Stimulated activated CD8-positive, alpha-beta memory T cell treated with anti-CD3 and anti-CD28 coated beads, Interleukin-4, amount 100 ng/mL, for 4 hours (primary cell): ENCODE data around the gene PATE3.

Experiments
- DNase-seq, 2 donors: peaks; one replicate each; pipeline ENCODE4 v3.0.0-alpha.2; 2020; ENCODE audit warnings: low read depth in 2 of 2, low spot score in 1 of 2

The PATE3 gene, protein sequence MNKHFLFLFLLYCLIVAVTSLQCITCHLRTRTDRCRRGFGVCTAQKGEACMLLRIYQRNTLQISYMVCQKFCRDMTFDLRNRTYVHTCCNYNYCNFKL

GRCh38 chr11:125787827-125788226 is at the start of gene PATE3:
Gene PATE3 (plus strand): TSS chr11:125788127. CDS start chr11:125788152, 25 bp downstream.
- DNase-seq, result no peak

GRCh38 chr11:125740617-125741016 is 47.3 kb upstream of the PATE3 start:
- no peak for DNase-seq

DNA sequence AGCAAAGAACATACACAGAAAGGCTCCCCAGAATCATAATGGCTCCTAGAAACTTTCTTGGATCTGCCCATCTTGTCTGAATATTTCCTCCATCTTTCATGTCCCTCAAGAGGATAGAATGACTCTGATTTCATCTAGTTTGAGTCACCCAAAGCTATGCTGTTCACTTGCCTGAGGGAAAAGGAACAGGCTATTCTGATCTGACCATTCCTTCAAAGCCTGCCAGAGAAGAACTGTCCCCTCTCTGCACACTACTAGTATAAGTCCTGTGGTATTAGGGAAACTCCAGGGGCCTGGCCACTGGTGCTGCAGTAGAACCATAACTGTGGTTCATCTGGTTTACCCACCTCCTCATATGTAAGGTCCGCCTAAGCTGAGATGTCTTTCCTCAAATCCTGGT is 44.2 kb upstream of the PATE3 start:
- no peak for DNase-seq

DNA sequence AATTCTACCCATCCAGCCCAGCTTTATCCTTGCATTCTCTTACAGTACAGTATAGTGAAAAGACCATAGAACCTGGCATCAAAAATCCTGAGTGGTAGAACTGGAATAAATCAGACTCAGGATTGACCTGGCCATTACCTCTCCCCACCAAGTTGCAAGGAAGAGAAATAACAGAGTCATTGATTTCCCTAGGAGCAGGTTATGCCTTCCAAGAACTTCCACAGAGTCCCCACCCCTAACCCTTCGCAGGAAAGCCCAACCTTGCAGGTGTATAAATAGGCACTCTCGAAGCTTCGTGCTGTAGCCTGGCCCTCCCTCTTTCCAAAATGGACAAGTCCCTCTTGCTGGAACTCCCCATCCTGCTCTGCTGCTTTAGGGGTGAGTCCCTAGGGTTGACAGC is 41.9 kb upstream of the PATE3 start, which contains the start of gene PATE1:
TSS of gene PATE1 (plus strand) at position 301 of the 400 bp plus-strand sequence. CDS start at position 327, 26 bp downstream.
- no peak for DNase-seq

- DNase-seq, result no peak
Observed at GRCh38 chr11:125750629-125751028, 37.3 kb upstream of the PATE3 start.

- no peak for DNase-seq
Observed at GRCh38 chr11:125756050-125756449, 31.9 kb upstream of the PATE3 start.

GRCh38 chr11:125762445-125762844 is 25.5 kb upstream of the PATE3 start:
- no peak for DNase-seq

DNA sequence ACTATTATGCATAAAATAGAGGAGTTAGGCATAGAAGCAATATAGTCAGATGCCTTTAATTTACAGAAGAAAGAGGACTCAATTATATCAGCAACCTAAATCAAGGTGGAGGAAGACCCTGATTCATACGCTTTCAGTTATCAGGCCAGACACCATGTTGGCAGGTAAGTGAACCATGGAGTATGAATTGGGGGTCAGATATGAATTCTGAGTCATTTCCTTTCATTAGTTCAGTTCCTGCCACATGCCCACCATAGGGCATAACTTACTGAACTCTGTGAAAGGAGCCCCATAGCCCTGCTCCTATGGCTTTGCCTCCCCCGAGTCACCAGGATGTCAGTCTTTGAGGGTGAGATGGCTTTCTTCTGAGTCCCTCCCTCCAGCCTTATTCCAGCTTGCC is 24.4 kb upstream of the PATE3 start:
- no peak for DNase-seq

GRCh38 chr11:125766251-125766650 is 21.7 kb upstream of the PATE3 start:
- DNase-seq, result no peak

DNA sequence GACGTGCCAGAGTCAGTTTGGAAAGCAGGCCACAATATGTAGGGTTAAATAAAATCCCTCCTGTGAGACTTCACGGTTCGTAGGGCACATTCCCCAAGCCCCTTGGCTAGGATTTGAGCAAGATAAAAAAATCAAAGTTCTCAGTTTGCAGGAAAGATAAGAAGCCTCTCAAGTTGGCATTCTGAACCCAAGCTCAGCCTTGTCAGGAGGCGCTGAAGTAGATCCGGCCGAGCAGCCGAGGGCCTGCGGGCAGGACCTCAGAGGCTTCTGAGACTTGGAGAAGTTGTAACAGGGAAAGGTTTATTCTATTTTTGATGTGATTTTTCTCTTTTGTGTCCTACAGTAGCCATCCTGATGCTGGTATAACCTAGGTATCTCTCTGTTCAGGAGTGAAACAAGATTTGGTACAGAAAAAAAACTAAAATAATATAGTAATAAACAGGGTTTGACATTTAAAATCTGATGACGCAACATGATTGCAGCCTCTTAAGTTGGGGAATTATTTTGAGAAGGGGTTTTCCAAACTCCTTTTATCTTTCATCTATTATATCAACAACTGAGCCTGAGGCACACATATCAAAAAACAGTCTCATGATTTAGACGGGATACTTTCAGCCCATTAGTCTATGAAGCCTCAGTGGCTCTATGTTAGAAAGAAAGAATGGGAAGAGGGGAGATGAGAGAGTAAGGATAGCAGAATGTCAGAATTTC is 19.4 kb upstream of the PATE3 start:
- DNase-seq, result no peak

GRCh38 chr11:125770583-125770982 is 17.3 kb upstream of the PATE3 start:
- DNase-seq, result no peak

DNA sequence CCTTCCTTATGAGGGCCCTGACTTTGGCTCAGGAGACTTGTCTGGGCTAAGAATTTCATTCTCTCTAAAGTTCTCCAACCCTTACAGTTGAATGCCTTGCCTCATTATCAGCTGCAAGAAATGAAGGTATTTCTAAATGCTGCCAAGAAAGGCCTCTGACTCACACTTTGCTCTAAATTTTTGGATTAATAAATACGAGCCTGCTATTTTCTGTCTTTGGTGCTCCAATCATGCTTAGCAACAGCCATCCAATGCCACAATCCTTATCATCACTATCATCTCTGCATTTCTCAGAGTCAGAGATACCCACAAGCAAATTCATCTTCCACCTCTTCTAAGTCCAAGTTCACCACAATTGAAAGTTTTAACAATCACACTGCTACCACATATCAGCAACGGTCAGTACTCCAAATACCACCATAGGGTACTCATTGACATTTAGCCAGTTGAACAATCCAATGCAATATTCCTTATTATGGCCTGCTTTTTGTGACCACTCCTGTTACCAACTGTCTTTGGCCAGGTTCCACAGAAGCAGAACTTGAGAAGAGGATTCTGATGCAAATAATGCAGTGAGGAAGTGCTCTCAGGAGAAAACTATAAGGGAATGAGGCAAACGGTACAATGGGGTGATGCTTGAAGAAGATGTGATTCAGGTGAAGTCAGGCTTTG is 15.0 kb upstream of the PATE3 start:
- no peak for DNase-seq

- no peak for DNase-seq
Observed at GRCh38 chr11:125773516-125773915, 14.4 kb upstream of the PATE3 start.

- no peak for DNase-seq
Observed at GRCh38 chr11:125777309-125777708, 10.6 kb upstream of the PATE3 start.

DNA sequence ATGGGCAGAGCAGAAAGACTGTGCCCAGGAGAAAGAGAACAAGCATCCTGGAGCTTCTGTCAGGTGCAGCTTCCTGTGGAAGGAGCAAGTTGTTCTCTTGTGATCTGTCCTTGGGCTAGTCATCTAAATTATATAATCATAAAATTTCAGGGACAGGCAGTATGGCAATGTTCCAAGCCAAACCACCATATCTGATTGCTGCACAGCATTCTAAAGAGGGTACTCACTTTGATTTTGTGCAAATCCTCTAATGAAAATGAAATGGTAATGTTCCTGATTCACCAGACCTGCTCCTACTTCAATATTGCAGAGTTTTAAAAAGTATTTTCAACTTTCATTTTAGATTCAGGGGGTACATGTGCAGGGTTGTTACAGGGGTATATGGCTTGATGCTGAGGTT is 9.2 kb upstream of the PATE3 start, which contains the start of gene PATE2:
TSS of gene PATE2 (minus strand) at position 101 of the 400 bp plus-strand sequence. CDS start at position 46, 55 bp downstream.
- DNase-seq, result no peak

- DNase-seq, result no peak
Observed at GRCh38 chr11:125784678-125785077, 3.2 kb upstream of the PATE3 start.

DNA sequence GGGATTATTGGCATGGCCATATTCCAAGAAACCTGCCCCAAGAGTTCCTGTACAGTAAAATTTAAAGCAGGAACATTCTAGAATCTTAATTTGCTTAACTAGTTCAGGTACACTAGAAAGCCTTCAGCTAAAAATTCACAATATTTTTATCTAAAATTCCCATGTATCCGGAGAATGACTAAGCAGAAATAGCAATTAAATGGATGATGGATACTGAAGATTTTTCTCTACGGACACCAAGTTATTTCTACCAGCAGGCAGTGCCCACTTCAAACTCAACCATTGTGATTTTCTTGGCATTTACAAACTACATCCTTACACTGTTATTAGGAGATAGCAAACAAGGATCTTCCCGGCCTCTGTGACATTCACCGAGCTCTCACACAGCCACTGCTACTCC is 2.9 kb downstream of the PATE3 start:
- DNase-seq, result no peak

DNA sequence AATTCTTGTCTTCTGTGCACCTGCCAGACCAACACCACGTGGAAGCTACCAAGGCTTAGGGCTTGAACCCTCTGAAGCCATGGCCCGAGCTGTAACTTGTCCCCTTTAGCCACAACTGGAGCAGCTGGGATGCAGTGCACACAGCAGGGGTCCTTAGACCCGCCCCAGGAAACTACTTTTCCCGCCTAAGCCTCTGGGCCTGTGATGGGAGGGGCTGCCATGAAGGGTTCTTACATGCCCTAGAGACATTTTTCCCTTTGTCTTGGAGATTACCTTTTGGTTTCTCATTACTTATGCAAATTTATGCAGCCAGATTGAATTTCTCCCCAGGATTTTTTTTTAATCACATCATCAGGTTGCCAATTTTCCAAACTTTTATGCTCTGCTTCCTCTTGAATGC is 9.7 kb downstream of the PATE3 start:
- no peak for DNase-seq

GRCh38 chr11:125799808-125800207 is 11.9 kb downstream of the PATE3 start:
- no peak for DNase-seq

DNA sequence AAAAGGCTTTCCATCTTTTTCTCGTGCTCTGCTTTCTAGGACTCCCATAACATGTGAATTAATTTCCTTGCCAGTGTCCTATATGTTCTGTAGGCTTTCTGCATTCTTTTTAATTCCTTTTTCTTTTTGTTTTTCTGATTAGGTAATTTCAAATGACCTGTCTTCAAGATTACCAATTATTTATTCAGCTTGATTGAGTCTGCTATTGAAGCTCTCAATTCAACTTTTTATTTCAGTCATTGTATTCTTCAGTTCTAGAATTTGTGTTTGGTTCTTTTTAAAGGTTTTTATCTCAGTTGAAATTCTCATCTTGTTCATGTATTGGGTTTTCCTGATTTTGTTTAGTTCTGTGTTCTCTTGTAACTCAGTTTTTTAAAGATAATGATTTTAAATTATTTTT is 14.5 kb downstream of the PATE3 start:
- DNase-seq, result no peak

- DNase-seq, result no peak
Observed at GRCh38 chr11:125807909-125808308, 20.0 kb downstream of the PATE3 start.

DNA sequence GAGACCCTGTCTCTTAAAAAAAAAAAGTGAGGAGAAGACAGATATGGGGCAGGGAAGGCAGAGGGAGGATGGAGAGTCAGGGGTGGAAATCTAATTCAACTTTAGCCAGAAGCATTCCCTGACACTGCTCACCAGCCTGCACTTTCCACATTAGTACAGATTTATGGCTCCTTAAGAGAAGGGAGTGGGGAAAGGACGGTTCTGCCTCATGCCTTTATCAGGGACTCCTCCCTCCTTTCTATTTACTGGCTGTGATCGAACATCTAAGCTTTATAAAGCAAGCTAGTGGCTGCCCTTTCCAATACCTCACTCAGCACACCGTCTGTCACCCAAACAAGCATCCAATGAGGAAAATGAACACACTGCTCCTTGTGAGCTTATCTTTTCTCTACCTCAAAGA is 45.1 kb downstream of the PATE3 start, which contains the start of gene PATE4:
TSS of gene PATE4 (plus strand) at position 301 of the 400 bp plus-strand sequence. CDS start at position 345, 44 bp downstream.
- no peak for DNase-seq
